Right atrium auricular region (tissue), 2 donors: ENCODE data around the gene PROB1. TPM values are rescaled to one million over a fixed set of nuclear protein-coding genes. Genes with fewer than 3 reads are reported as not detected.
"Not testable (repeated sequence)": the region's sequence is repeated elsewhere in the genome, so short reads cannot be mapped to it uniquely, and the experiment has no call there.

Source experiments
- DNase-seq: peaks from one replicate; pipeline ENCODE4 v3.0.0-alpha.2; 2019; ENCODE audit warnings: low spot score
- H3K27ac ChIP-seq, 2 donors: fragments of 200-600 bp; sonication (generic); 1 replicate in 1 of 2; 2 replicates in 1 of 2; pipeline ENCODE4 v1.5.1; 2016 to 2019
- H3K27me3 ChIP-seq, 2 donors: fragments of 200-600 bp; sonication (generic); one replicate each; pipeline versions ENCODE4 v1.5.1 to v1.6.0; 2017 to 2019
- H3K36me3 ChIP-seq: fragments of 200-600 bp; sonication (generic); one replicate; pipeline ENCODE4 v1.5.1; 2016
- H3K4me1 ChIP-seq, 2 donors: fragments of 200-600 bp; sonication (generic); one replicate each; pipeline versions ENCODE4 v1.5.1 to v1.6.0; 2017 to 2019
- H3K4me3 ChIP-seq, 2 donors: fragments of 200-600 bp; sonication (generic); 1 replicate in 1 of 2; 2 replicates in 1 of 2; pipeline ENCODE4 v1.5.1; 2017 to 2019; ENCODE audit warnings: mild to moderate bottlenecking in 1 of 2, moderate library complexity in 1 of 2
- H3K9me3 ChIP-seq, 2 donors: fragments of 200-600 bp; sonication (generic); one replicate each; pipeline ENCODE4 v1.5.1; 2019
- total RNA-seq, 2 donors: library from RNA; depleted of rRNA; stranded (reverse); fragments of >200 nt; gene quantifications; one replicate each; pipeline ENCODE4 v1.1.0, GENCODE V29; 2016
- TF ChIP-seq, protein P1 (sequence below), 2 donors: fragments of 200-600 bp; sonication (generic); IDR thresholded peaks; one replicate each; pipeline ENCODE4 v1.5.1; 2019; ENCODE audit warnings: antibody characterized with exemption in 2 of 2

The PROB1 gene
- total RNA-seq, 2 donors from 2014 or later, result 15.8 to 28.6 TPM

DNA sequence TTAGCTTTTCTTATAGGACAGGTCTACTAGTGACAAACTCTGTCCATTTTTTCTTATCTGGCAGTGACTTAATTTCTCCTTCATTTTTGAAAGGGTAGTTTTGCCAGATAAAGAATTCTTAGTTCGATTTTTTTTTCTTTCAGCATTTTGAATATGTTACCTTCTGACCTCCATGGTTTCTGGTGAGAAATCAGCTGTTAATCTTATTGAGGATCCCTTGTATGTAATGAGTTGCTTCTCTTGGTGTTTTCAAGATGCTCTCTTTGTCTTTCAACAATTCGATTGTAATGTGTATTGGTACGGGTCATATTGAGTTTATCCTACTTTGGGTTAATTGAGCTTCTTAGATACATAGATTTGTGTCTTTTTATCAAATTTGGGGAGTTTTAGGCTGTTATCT, 40.7 kb downstream of the PROB1 start:
- Histone ChIP-seq H3K27me3 (no peaks in the 10 kb centered on the region), H3K27ac (no peak overlapping the region), H3K4me1 (peaks cover 0 to 10% of the 10 kb centered on the region in 2 donors), H3K36me3 (no peaks in the 10 kb centered on the region), H3K9me3 (no peaks in the 10 kb centered on the region), H3K4me3 (no peak overlapping the region)
- DNase-seq, result no peak
- TF ChIP-seq, protein P1, sequence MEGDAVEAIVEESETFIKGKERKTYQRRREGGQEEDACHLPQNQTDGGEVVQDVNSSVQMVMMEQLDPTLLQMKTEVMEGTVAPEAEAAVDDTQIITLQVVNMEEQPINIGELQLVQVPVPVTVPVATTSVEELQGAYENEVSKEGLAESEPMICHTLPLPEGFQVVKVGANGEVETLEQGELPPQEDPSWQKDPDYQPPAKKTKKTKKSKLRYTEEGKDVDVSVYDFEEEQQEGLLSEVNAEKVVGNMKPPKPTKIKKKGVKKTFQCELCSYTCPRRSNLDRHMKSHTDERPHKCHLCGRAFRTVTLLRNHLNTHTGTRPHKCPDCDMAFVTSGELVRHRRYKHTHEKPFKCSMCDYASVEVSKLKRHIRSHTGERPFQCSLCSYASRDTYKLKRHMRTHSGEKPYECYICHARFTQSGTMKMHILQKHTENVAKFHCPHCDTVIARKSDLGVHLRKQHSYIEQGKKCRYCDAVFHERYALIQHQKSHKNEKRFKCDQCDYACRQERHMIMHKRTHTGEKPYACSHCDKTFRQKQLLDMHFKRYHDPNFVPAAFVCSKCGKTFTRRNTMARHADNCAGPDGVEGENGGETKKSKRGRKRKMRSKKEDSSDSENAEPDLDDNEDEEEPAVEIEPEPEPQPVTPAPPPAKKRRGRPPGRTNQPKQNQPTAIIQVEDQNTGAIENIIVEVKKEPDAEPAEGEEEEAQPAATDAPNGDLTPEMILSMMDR (IDR thresholded peaks at IDR 0.05), result no peak

DNA sequence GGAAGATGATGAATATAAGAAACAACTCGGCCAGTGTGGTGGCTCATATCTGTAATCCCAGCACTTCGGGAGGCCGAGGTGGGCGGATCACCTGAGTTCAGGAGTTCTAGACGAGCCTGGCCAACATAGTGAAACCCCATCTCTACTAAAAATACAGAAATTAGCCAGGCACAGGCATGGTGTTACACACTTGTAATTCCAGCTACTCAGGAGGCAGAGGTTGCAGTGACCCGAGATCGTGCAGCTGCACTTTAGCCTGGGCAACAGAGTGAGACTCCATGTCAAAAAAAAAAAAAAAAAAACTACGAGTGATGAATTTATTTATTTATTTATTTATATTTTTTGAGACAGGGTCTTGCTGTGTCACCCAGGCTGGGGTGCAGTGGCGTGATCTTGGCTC, 47.0 kb downstream of the PROB1 start:
- H3K27ac ChIP-seq, H3K9me3 ChIP-seq, H3K4me3 ChIP-seq, H3K36me3 ChIP-seq, H3K27me3 ChIP-seq, DNase-seq: not testable (repeated sequence)
- H3K4me1 ChIP-seq, result peaks cover 0 to 47% of the 10 kb centered on the region in 2 donors

DNA sequence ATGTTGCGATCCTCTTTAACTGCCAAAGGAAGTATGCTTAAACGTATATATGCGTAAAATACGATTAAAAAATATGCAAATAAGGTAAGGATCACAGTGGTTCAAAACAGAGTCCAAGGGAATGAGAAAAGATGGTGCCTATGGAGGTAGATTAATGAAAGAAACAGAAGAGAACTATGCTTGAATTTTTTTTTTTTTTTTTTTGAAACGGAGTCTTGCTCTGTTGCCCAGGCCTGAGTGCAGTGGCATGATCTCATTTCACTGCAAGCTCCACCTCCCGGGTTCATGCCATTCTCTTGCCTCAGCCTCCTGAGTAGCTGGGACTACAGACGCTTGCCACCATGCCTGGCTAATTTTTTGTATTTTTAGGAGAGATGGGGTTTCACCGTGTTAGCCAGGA, 49.5 kb downstream of the PROB1 start:
- not testable (repeated sequence) for H3K4me3 ChIP-seq, H3K27me3 ChIP-seq, H3K27ac ChIP-seq, H3K36me3 ChIP-seq, DNase-seq, H3K9me3 ChIP-seq
- peaks cover 0 to 51% of the 10 kb centered on the region in 2 donors for H3K4me1 ChIP-seq

DNA sequence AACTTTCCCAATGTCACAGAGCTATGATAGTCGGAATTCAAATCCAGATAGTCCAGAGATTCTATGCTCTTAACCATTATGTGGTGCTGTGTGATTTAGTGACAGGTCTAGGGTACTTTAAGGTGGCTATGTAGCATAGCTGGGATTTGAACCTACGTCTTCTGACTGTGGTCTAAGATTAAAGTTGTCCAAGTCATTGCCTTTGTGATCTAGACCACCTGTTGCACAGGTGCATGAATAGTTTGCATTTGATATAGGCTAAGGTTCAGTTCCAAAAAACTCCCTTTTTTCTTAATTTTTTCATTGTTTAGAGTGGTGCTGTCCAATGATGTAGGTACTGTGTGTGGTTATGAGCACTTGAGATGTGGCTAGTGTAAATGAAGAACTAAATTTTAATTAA, 50.7 kb downstream of the PROB1 start:
- Histone ChIP-seq H3K9me3 (no peaks in the 10 kb centered on the region), H3K27me3 (no peaks in the 10 kb centered on the region), H3K27ac (no peak overlapping the region), H3K4me1 (peaks cover 0 to 51% of the 10 kb centered on the region in 2 donors), H3K36me3 (no peaks in the 10 kb centered on the region), H3K4me3 (no peak overlapping the region)
- DNase-seq, result no peak
- TF ChIP-seq, protein P1 (IDR thresholded peaks at IDR 0.05), result no peak

DNA sequence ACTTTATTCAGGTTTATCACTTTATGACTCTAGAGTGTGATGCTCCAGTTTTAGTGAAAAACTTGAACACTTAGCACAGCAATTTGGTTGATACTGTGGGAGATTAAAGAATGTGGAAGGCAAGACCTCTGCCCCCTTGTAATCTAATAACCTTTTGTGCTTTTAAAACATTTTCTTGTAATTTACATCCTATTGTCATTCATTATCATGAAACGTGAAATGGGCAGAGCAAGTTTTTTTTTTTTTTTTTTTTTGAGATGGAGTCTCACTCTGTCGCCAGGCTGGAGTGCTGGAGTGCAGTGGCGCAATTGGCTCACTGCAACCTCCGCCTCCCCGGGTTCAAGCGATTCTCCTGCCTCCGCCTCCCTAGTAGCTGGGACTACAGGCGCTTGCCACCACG, 51.4 kb downstream of the PROB1 start:
- Histone ChIP-seq H3K4me3 (peak overlapping the region in 1 of 2 donors; percentile 84), H3K27me3 (no peaks in the 10 kb centered on the region), H3K4me1 (peaks cover 0 to 45% of the 10 kb centered on the region in 2 donors), H3K27ac (no peak overlapping the region), H3K36me3 (no peaks in the 10 kb centered on the region), H3K9me3 (no peaks in the 10 kb centered on the region)
- no peak for DNase-seq
- TF ChIP-seq, protein P1 (IDR thresholded peaks at IDR 0.05), result no peak

DNA sequence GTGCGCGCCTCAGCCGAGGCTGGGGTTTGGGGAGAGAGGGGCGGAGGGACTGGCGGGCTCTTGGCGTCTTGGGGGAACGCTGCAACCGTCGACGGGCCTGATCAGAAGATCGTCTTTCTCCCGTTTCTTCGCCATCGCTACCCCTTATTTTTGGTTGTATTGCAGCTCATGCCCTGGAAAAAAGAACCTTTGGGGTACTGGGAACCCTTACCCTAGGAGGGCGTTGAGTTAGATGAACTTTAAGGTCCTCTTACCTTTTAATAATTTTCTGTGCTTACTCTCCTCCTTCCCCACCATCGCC, 52.5 kb downstream of the PROB1 start:
- TF ChIP-seq, protein P1 (IDR thresholded peaks at IDR 0.05), result no peak
- no peaks in the 10 kb centered on the region for H3K27me3 ChIP-seq
- no peak for DNase-seq
- no peaks in the 10 kb centered on the region for H3K36me3 ChIP-seq
- H3K27ac ChIP-seq, result peak overlapping the region; percentile 94 to 98
- peaks cover 0 to 40% of the 10 kb centered on the region in 2 donors for H3K4me1 ChIP-seq
- peak overlapping the region; percentile 84 to 88 for H3K4me3 ChIP-seq
- no peaks in the 10 kb centered on the region for H3K9me3 ChIP-seq

DNA sequence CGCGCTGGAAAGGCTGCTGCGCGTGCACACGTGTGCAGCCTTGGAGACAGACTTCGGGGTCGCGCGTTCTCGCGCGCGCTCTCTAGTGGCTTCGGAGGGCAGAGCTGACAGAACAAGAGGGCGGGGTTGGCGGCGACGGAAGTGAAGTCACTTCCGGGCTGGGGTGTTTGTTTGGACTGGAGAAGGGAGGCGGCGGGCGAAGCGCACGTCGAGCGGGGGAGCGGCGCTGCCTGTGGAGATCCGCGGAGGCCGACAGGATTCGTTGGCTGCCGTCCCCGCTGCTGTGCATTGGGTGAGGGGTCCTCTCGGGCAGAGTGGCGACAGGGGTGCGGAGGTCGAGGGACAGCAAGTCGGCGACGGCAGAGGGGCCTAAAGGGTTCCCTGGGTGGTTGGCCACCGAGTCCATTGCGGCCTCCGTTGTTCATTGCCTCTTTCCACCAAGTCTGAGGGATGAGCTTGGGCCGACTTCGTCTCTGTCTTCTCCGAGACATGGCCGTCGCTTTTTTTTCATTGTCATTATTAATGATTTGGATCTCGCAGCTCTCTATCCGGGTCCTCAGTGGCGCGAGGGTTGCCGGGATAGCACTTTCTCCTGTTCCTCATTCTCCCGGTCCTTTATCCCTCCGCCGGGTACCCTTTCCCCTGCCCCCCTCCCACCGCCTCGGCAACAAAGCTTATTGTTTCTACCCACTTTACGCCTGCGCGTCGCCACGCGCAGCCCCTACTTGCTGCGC, 53.0 kb downstream of the PROB1 start, which contains the start of gene PAIP2:
PAIP2 (plus strand) TSS at position 166 of the 734 bp plus-strand sequence. CDS start 21,931 bp downstream, outside the sequence.
- TF ChIP-seq, protein P1 (IDR thresholded peaks at IDR 0.05), result peak; percentile 77 to 88
- DNase-seq, result peak; percentile 98
- Histone ChIP-seq H3K4me3 (peak within 1 kb of the TSS; percentile 84 to 88), H3K9me3 (no peaks in the 10 kb centered on the region), H3K27ac (peak within 1 kb of the TSS; percentile 94 to 98), H3K4me1 (peaks cover 0 to 40% of the 10 kb centered on the region in 2 donors), H3K36me3 (no peaks in the 10 kb centered on the region), H3K27me3 (no peaks in the 10 kb centered on the region)
